Ishikawa (cell line): ENCODE data around the gene TMEM248.
A peak's percentile ranks its signal among the peaks of the same experiment; 100 is the strongest.
"Not testable (repeated sequence)": the region's sequence is repeated elsewhere in the genome, so short reads cannot be mapped to it uniquely, and the experiment has no call there.

Experiments
- CEBPB ChIP-seq: IDR thresholded peaks from 2 replicates; pipeline ENCODE4 v1.6.1; 2012
- EP300 ChIP-seq: IDR thresholded peaks from 2 replicates; pipeline ENCODE4 v1.6.1; 2012; ENCODE audit warnings: borderline replicate concordance
- FOXM1 ChIP-seq: IDR thresholded peaks from 2 replicates; pipeline ENCODE4 v1.6.1; 2012; ENCODE audit warnings: low read depth, borderline replicate concordance
- NFIC ChIP-seq: IDR thresholded peaks from 2 replicates; pipeline ENCODE4 v1.6.1; 2012
- RAD21 ChIP-seq: IDR thresholded peaks from 2 replicates; pipeline ENCODE4 v1.6.1; 2012; ENCODE audit warnings: low read depth
- TAF1 ChIP-seq: IDR thresholded peaks from 2 replicates; pipeline ENCODE4 v1.6.1; 2012; ENCODE audit warnings: low read depth, mild to moderate bottlenecking
- TCF12 ChIP-seq: IDR thresholded peaks from 2 replicates; pipeline ENCODE4 v1.6.1; 2012; ENCODE audit warnings: low read depth
- YY1 ChIP-seq: IDR thresholded peaks from 2 replicates; pipeline ENCODE4 v1.6.1; 2012; ENCODE audit warnings: low read depth
- ZBTB7A ChIP-seq: IDR thresholded peaks from 2 replicates; pipeline ENCODE4 v1.6.1; 2012; ENCODE audit warnings: low read depth
- TF ChIP-seq, protein P1 (sequence below): IDR thresholded peaks from 2 replicates; pipeline ENCODE4 v1.6.1; 2012; ENCODE audit warnings: low read depth, mild to moderate bottlenecking
- TF ChIP-seq, protein P2 (sequence below): IDR thresholded peaks from 2 replicates; pipeline ENCODE4 v1.6.1; 2012
- TF ChIP-seq, protein P3 (sequence below): IDR thresholded peaks from 2 replicates; pipeline ENCODE4 v1.6.1; 2012

DNA sequence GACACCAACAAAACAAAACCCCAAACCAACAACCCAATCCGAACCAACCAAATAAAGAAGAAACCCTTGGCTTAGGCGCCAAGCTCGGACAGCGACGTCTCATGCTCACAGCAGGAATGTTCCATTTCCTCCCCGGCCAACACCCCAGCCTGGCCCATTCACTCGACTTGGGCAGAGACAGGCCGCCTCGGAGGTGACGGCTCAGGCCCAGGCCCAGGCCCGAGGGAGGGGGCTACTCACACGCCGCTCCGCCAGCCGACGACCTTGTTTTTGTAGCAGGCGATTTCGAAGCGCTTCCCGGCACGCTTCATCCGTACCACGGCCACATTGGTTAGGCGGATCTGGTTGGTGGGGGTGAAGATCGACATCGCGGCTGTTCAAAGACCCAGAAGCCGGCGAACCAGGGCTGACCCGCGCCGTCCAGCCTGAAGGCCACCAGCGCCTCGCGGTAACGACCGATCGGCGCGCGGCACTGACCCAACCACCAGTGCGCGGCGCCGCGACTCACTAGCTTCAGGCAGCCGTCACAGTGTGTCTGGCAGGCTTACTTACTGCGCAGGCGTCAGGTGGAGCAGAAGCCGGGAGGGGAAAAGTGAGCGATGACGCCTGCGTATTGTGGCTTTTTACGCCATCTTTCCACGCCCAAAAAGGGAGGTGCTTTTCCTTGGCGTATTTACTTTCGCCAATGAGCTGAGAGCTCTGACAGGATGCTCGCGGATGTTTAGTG, 74.2 kb downstream of the TMEM248 start, which contains the start of gene SBDS:
- TF ChIP-seq, protein P1, sequence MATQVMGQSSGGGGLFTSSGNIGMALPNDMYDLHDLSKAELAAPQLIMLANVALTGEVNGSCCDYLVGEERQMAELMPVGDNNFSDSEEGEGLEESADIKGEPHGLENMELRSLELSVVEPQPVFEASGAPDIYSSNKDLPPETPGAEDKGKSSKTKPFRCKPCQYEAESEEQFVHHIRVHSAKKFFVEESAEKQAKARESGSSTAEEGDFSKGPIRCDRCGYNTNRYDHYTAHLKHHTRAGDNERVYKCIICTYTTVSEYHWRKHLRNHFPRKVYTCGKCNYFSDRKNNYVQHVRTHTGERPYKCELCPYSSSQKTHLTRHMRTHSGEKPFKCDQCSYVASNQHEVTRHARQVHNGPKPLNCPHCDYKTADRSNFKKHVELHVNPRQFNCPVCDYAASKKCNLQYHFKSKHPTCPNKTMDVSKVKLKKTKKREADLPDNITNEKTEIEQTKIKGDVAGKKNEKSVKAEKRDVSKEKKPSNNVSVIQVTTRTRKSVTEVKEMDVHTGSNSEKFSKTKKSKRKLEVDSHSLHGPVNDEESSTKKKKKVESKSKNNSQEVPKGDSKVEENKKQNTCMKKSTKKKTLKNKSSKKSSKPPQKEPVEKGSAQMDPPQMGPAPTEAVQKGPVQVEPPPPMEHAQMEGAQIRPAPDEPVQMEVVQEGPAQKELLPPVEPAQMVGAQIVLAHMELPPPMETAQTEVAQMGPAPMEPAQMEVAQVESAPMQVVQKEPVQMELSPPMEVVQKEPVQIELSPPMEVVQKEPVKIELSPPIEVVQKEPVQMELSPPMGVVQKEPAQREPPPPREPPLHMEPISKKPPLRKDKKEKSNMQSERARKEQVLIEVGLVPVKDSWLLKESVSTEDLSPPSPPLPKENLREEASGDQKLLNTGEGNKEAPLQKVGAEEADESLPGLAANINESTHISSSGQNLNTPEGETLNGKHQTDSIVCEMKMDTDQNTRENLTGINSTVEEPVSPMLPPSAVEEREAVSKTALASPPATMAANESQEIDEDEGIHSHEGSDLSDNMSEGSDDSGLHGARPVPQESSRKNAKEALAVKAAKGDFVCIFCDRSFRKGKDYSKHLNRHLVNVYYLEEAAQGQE = not testable (repeated sequence)
- not testable (repeated sequence) for TF ChIP-seq CEBPB, RAD21, ZBTB7A, EP300, NFIC, FOXM1, TCF12
- TF ChIP-seq YY1 (peak; percentile 71; the same call in 1 of the 2 replicates), TAF1 (peak; percentile 77)
- TF ChIP-seq, protein P2, sequence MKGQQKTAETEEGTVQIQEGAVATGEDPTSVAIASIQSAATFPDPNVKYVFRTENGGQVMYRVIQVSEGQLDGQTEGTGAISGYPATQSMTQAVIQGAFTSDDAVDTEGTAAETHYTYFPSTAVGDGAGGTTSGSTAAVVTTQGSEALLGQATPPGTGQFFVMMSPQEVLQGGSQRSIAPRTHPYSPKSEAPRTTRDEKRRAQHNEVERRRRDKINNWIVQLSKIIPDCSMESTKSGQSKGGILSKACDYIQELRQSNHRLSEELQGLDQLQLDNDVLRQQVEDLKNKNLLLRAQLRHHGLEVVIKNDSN = not testable (repeated sequence)
- TF ChIP-seq, protein P3, sequence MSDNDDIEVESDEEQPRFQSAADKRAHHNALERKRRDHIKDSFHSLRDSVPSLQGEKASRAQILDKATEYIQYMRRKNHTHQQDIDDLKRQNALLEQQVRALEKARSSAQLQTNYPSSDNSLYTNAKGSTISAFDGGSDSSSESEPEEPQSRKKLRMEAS = peak; percentile 65; the same call in 1 of the 2 replicates
